GM21528 (cell line): ENCODE results near the gene MEGF11.
"Not testable (repeated sequence)": the region's sequence is repeated elsewhere in the genome, so short reads cannot be mapped to it uniquely, and the experiment has no call there.

ENCODE experiments used
- ATAC-seq: cut with Tn5 transposase; IDR thresholded peaks from one replicate; pipeline ENCODE4 v1.9.1; 2021; ENCODE audit warnings: mild to moderate bottlenecking, moderate library complexity; ENCODE audit not compliant: unreplicated experiment, low FRiP score

The MEGF11 gene

GRCh38 chr15:66278056-66278455 is 24.5 kb upstream of the MEGF11 start:
- ATAC-seq = no peak

- no peak for ATAC-seq
Observed at GRCh38 chr15:66276546-66276945, 23.0 kb upstream of the MEGF11 start.

GRCh38 chr15:66275352-66275751 is 21.8 kb upstream of the MEGF11 start:
- no peak for ATAC-seq

GRCh38 chr15:66270932-66271331 is 17.4 kb upstream of the MEGF11 start:
- no peak for ATAC-seq

- no peak for ATAC-seq
Observed at GRCh38 chr15:66269326-66270090, 16.0 kb upstream of the MEGF11 start.

GRCh38 chr15:66264859-66265513 is 11.4 kb upstream of the MEGF11 start:
- no peak for ATAC-seq

GRCh38 chr15:66262837-66263236 is 9.3 kb upstream of the MEGF11 start:
- not testable (repeated sequence) for ATAC-seq

- ATAC-seq = no peak
Observed at GRCh38 chr15:66261056-66261455, 7.5 kb upstream of the MEGF11 start.

- no peak for ATAC-seq
Observed at GRCh38 chr15:66256692-66257091, 3.1 kb upstream of the MEGF11 start.

- no peak for ATAC-seq
Observed at GRCh38 chr15:66254951-66255676, 1.6 kb upstream of the MEGF11 start.

GRCh38 chr15:66254089-66254950 is 770 bp upstream of the MEGF11 start:
- ATAC-seq = no peak

- no peak for ATAC-seq
Observed at GRCh38 chr15:66252685-66253417, 699 bp downstream of the MEGF11 start.

- ATAC-seq = no peak
Observed at GRCh38 chr15:66251790-66252684, 1.5 kb downstream of the MEGF11 start.

- no peak for ATAC-seq
Observed at GRCh38 chr15:66251065-66251789, 2.3 kb downstream of the MEGF11 start.

- ATAC-seq = no peak
Observed at GRCh38 chr15:66249605-66250174, 3.9 kb downstream of the MEGF11 start.

- no peak for ATAC-seq
Observed at GRCh38 chr15:66246937-66247336, 6.6 kb downstream of the MEGF11 start.

- not testable (repeated sequence) for ATAC-seq
Observed at GRCh38 chr15:66245832-66246231, 7.7 kb downstream of the MEGF11 start.

GRCh38 chr15:66241908-66242285 is 11.7 kb downstream of the MEGF11 start:
- no peak for ATAC-seq
